Pancreas (tissue), 10 donors: ENCODE data around the gene ZNF444. TPM values are rescaled to one million over a fixed set of nuclear protein-coding genes. Genes with fewer than 3 reads are reported as not detected.
"Not testable (repeated sequence)": the region's sequence is repeated elsewhere in the genome, so short reads cannot be mapped to it uniquely, and the experiment has no call there.

Experiments used
- ATAC-seq, 4 donors: fragments of 200-7000 bp; cut with Tn5 transposase; one replicate each; pipeline versions ENCODE4 v1.8.0 to v1.9.1; 2020; ENCODE audit warnings: mild to moderate bottlenecking in 4 of 4, moderate library complexity in 4 of 4
- DNase-seq, 6 donors: peaks; one replicate each; pipeline ENCODE4 v3.0.0-alpha.2; 2020
- FAIRE-seq: peaks from 2 replicates; lab custom pipeline; 2012; peaks lifted over from hg19 to GRCh38; lab: Jason Lieb, UNC
- H3K27ac ChIP-seq, 4 donors: fragments of 200-600 bp; sonication (generic); 1 replicate in 3 of 4; 2 replicates in 1 of 4; pipeline versions ENCODE4 v1.5.0 to v1.8.0; 2020
- H3K27me3 ChIP-seq, 4 donors: fragments of 200-600 bp; one replicate each; pipeline ENCODE4 v1.8.0; 2021
- H3K36me3 ChIP-seq, 3 donors: fragments of 200-600 bp; sonication (generic) in 1 of 3; one replicate each; pipeline versions ENCODE4 v1.5.0 to v1.8.0; 2020 to 2021
- H3K4me1 ChIP-seq, 3 donors: fragments of 200-600 bp; one replicate each; pipeline ENCODE4 v1.8.0; 2021
- H3K4me3 ChIP-seq, 4 donors: fragments of 200-600 bp; sonication (generic) in 2 of 4; one replicate each; pipeline versions ENCODE4 v1.5.0 to v1.8.0; 2020 to 2021
- H3K9me3 ChIP-seq, 4 donors: fragments of 200-600 bp; one replicate each; pipeline ENCODE4 v1.8.0; 2021
- CTCF ChIP-seq, 4 donors: fragments of 200-600 bp; sonication (generic) in 3 of 4; IDR thresholded peaks; one replicate each; pipeline versions ENCODE4 v1.5.0 to v1.8.0; 2021; ENCODE audit warnings: antibody characterized with exemption in 4 of 4
- WGBS, 2 donors: extraction: QIAGEN DNeasy Blood & Tissue Kit; methylation state at CpG; one replicate each; pipeline ENCODE4 v1.1.7; 2013; 5-methylcytosine and 5-hydroxymethylcytosine counted together
- intact Hi-C, 3 donors: fragments of 100-400 bp; cut with DNase I; formaldehyde crosslinking; loops; one replicate each; pipeline versions ENCODE4 v1.11.1 to v1.14.2; 2022
- polyA plus RNA-seq, 2 donors: library from polyadenylated mRNA; stranded (reverse); fragments of 200-250 nt; gene quantifications; one replicate each; pipeline ENCODE4 v1.2.3, GENCODE V29; 2013
- total RNA-seq, 6 donors: library from RNA; stranded (reverse); fragmentation: NEBNext Ultra II Directional in 4 of 6; extraction: Animal tissue kit (Norgen Biotek cat#: 25700) in 4 of 6; gene quantifications; one replicate each; pipeline versions ENCODE4 v1.2.1 to v1.2.4, GENCODE V29; 2021 to 2023
- donor health status: healthy with polysubstance abuse.
- donor health status: DM: no; HTN: no; CAD: no; lungs with moderate emphysema.
- donor health status: DM: no; HTN: no; CAD: no.
- donor health status: control.
- donor health status: control.
- donor health status: Bipolar disorder and iron deficiency.
- donor health status: DM: yes; HTN: yes; CAD: no.
- donor health status: DM: no; HTN: no; CAD: no.
- donor health status: DM: no; HTN: no; CAD: no.
- donor health status: DM: yes; HTN: yes; CAD: no.

ZNF444 gene
- total and polyA plus RNA-seq, 8 donors, result 27.9 to 99.0 (median 34.2) TPM

- intact Hi-C loops, result no loop called here
- Histone ChIP-seq H3K27me3 (no peaks in the 10 kb centered on the region), H3K9me3 (no peaks in the 10 kb centered on the region), H3K4me3 (no peak overlapping the region), H3K27ac (peak overlapping the region; percentile 85 to 95 (median 94)), H3K4me1 (peaks cover 40 to 59% (median 51%) of the 10 kb centered on the region in 3 donors), H3K36me3 (no peaks in the 10 kb centered on the region)
- ATAC-seq (no peak), DNase-seq (no peak), FAIRE-seq (no peak)
- WGBS, 2 donors, result 73% methylated on average over 12 of the region's 12 CpGs
- no peak for TF ChIP-seq CTCF (IDR thresholded peaks at IDR 0.05)
Measured at GRCh38 chr19:56144831-56145230, 3.7 kb downstream of the ZNF444 start.

- Histone ChIP-seq H3K4me1 (peaks cover 40 to 53% (median 46%) of the 10 kb centered on the region in 3 donors), H3K4me3 (peak overlapping the region in 1 of 4 donors; percentile 38), H3K9me3 (no peaks in the 10 kb centered on the region), H3K36me3 (no peaks in the 10 kb centered on the region), H3K27me3 (no peaks in the 10 kb centered on the region), H3K27ac (peak overlapping the region; percentile 16 to 95 (median 72))
- intact Hi-C loops, result no loop called here
- FAIRE-seq (no peak), DNase-seq (peak in 3 of 6 donors; percentile 48 to 70 (median 54)), ATAC-seq (peak in 2 of 4 donors; percentile 4 to 11)
- 48 to 49% methylated on average over 10 of the region's 10 CpGs for WGBS, 2 donors
- no peak for TF ChIP-seq CTCF (IDR thresholded peaks at IDR 0.05)
Measured at GRCh38 chr19:56145698-56146097, 4.6 kb downstream of the ZNF444 start.

GRCh38 chr19:56146904-56147303 lies 5.8 kb downstream of the ZNF444 start:
- Histone ChIP-seq H3K27ac (peak overlapping the region; percentile 50 to 61 (median 54)), H3K9me3 (no peaks in the 10 kb centered on the region), H3K4me3 (peak overlapping the region in 3 of 4 donors; percentile 14 to 38 (median 24)), H3K4me1 (peaks cover 43 to 53% (median 45%) of the 10 kb centered on the region in 3 donors), H3K36me3 (no peaks in the 10 kb centered on the region), H3K27me3 (no peaks in the 10 kb centered on the region)
- no peak for FAIRE-seq
- TF ChIP-seq CTCF (IDR thresholded peaks at IDR 0.05), result no peak
- intact Hi-C loops, result no loop called here
- 43 to 48% methylated on average over 28 to 31 of the region's 31 CpGs for WGBS, 2 donors
- DNase-seq, result peak in 4 of 6 donors; percentile 60 to 86 (median 70)
- peak; percentile 36 to 57 (median 41) for ATAC-seq

DNA sequence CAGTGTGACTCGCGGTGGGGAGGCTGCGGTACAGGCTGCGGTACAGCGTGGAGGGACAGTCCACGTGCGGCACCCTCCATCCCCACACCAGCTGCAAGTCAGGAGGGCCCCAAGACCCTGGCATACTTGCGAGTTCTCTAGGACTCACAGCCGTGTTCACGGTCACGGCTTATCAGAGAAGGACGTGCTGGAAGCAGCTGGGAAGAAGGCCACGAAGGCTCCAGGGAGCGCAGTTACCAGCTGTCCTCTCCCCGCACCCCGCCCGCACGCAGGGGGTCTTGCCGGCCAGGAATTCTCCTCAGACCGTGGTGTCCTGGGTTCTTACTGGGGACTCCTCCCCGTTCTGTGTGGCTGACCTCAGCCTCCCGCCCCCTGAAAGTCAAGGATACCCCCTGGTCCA lies 6.2 kb downstream of the ZNF444 start:
- intact Hi-C loops, result no loop called here
- no peak for FAIRE-seq
- H3K27me3 ChIP-seq, result no peaks in the 10 kb centered on the region
- no peak for TF ChIP-seq CTCF (IDR thresholded peaks at IDR 0.05)
- peak in 3 of 4 donors; percentile 18 to 34 (median 23) for ATAC-seq
- H3K36me3 ChIP-seq, result no peaks in the 10 kb centered on the region
- WGBS, 2 donors, result 45 to 46% methylated on average over 22 of the region's 22 CpGs
- DNase-seq, result peak in 1 of 6 donors; percentile 76
- H3K4me3 ChIP-seq, result peak overlapping the region in 3 of 4 donors; percentile 14 to 38 (median 24)
- no peaks in the 10 kb centered on the region for H3K9me3 ChIP-seq
- peaks cover 47 to 52% (median 48%) of the 10 kb centered on the region in 3 donors for H3K4me1 ChIP-seq
- H3K27ac ChIP-seq, result peak overlapping the region; percentile 50 to 61 (median 54)

GRCh38 chr19:56148096-56148495 lies 7.0 kb downstream of the ZNF444 start:
- H3K9me3 ChIP-seq, result no peaks in the 10 kb centered on the region
- no peaks in the 10 kb centered on the region for H3K36me3 ChIP-seq
- no peak for TF ChIP-seq CTCF (IDR thresholded peaks at IDR 0.05)
- H3K27me3 ChIP-seq, result no peaks in the 10 kb centered on the region
- H3K4me3 ChIP-seq, result no peak overlapping the region
- FAIRE-seq, result no peak
- intact Hi-C loops, result no loop called here
- no peak for DNase-seq
- H3K27ac ChIP-seq, result peak overlapping the region in 1 of 4 donors; percentile 50
- 94 to 96% methylated on average over 15 of the region's 15 CpGs for WGBS, 2 donors
- peaks cover 41 to 52% (median 48%) of the 10 kb centered on the region in 3 donors for H3K4me1 ChIP-seq
- no peak for ATAC-seq

GRCh38 chr19:56148955-56149655 lies 8.0 kb downstream of the ZNF444 start:
- H3K36me3 ChIP-seq, ATAC-seq: not testable (repeated sequence)
- 92 to 93% methylated on average over 12 of the region's 12 CpGs for WGBS, 2 donors

More at GRCh38 chr19:56148955-56149655, 8.0 kb downstream of the ZNF444 start:
- DNase-seq, FAIRE-seq, H3K4me3 ChIP-seq, H3K27me3 ChIP-seq, H3K27ac ChIP-seq, intact Hi-C loops, H3K9me3 ChIP-seq: not testable (repeated sequence)
- peaks cover 37 to 48% (median 45%) of the 10 kb centered on the region in 3 donors for H3K4me1 ChIP-seq
